BLaER1 treated with 17β-estradiol and CSF1 and Interleukin-3, amounts not matched to agents 10 nM and 100 nM (cell line): ENCODE results near the gene CEBPG.

Experiments used
- H3K27ac ChIP-seq, 11 experiments: shearing (Covaris generic); formaldehyde crosslinking; 2 replicates each; pipeline ENCODE4 v1.8.1; 2022
- H3K27me3 ChIP-seq, 11 experiments: shearing (Covaris generic); formaldehyde crosslinking; 2 replicates each; pipeline ENCODE4 v1.8.1; 2022
- H3K36me3 ChIP-seq, 11 experiments: shearing (Covaris generic); formaldehyde crosslinking; 2 replicates each; pipeline ENCODE4 v1.8.1; 2022
- H3K4me1 ChIP-seq, 10 experiments: shearing (Covaris generic); formaldehyde crosslinking; 2 replicates each; pipeline ENCODE4 v1.8.1; 2022
- H3K4me2 ChIP-seq, 11 experiments: shearing (Covaris generic); formaldehyde crosslinking; 2 replicates each; pipeline ENCODE4 v1.8.1; 2022
- H3K4me3 ChIP-seq, 10 experiments: shearing (Covaris generic); formaldehyde crosslinking; 2 replicates each; pipeline ENCODE4 v1.8.1; 2022
- H3K9ac ChIP-seq, 11 experiments: shearing (Covaris generic); formaldehyde crosslinking; 2 replicates each; pipeline ENCODE4 v1.8.1; 2022
- H3K9me3 ChIP-seq, 11 experiments: shearing (Covaris generic); formaldehyde crosslinking; replicated peaks in 1 of 11; 2 replicates each; pipeline ENCODE4 v1.8.1; 2022
- H4K20me1 ChIP-seq, 11 experiments: shearing (Covaris generic); formaldehyde crosslinking; 2 replicates each; pipeline ENCODE4 v1.8.1; 2022
- Cebpa-rat ChIP-seq, 11 experiments: shearing (Covaris generic); IDR thresholded peaks; 2 replicates each; pipeline ENCODE4 v1.8.1; 2022

CEBPG gene

GRCh38 chr19:33375156-33375836 is 1.8 kb downstream of the CEBPG start:
- H3K27me3 ChIP-seq: no peaks in the 10 kb centered on the region
- H3K4me1 ChIP-seq: peaks cover 50 to 63% (median 59%) of the 10 kb centered on the region in 10 experiments
- H3K4me3 ChIP-seq: peak overlapping the region; percentile 75 to 97 (median 88)
- peaks cover 17 to 44% (median 35%) of the 10 kb centered on the region in 11 experiments for H3K36me3 ChIP-seq
- no peaks in the 10 kb centered on the region for H3K9me3 ChIP-seq
- H4K20me1 ChIP-seq: peaks cover 59 to 64% (median 62%) of the 10 kb centered on the region in 11 experiments
- no peak for TF ChIP-seq Cebpa-rat (IDR thresholded peaks at IDR 0.05)
- peak overlapping the region; percentile 94 to 100 (median 99) for H3K9ac ChIP-seq
- peak overlapping the region in 10 of 11 experiments; percentile 95 to 100 (median 100); a peak in 16 of 22 replicates for H3K27ac ChIP-seq
- H3K4me2 ChIP-seq: peak overlapping the region; percentile 83 to 97 (median 93)

- Histone ChIP-seq H3K36me3 (peaks cover 20 to 49% (median 40%) of the 10 kb centered on the region in 11 experiments), H3K4me2 (peak overlapping the region; percentile 83 to 97 (median 93)), H3K27ac (peak overlapping the region in 1 of 11 experiments; percentile 13; a peak in 1 of 22 replicates), H3K9me3 (no peaks in the 10 kb centered on the region), H4K20me1 (peaks cover 63 to 69% (median 67%) of the 10 kb centered on the region in 11 experiments), H3K4me3 (peak overlapping the region; percentile 75 to 97 (median 88); a peak in 18 of 20 replicates), H3K27me3 (no peaks in the 10 kb centered on the region), H3K4me1 (peaks cover 51 to 63% (median 55%) of the 10 kb centered on the region in 10 experiments), H3K9ac (peak overlapping the region; percentile 94 to 100 (median 99); a peak in 17 of 22 replicates)
- TF ChIP-seq Cebpa-rat (IDR thresholded peaks at IDR 0.05): no peak
Measured at GRCh38 chr19:33375837-33376159, 2.3 kb downstream of the CEBPG start.

GRCh38 chr19:33376423-33376822 is 2.9 kb downstream of the CEBPG start:
- H3K4me2 ChIP-seq: peak overlapping the region; percentile 83 to 97 (median 93)
- H3K4me3 ChIP-seq: peak overlapping the region in 4 of 10 experiments; percentile 82 to 97 (median 92); a peak in 3 of 20 replicates
- H3K9ac ChIP-seq: peak overlapping the region in 4 of 11 experiments; percentile 11 to 100 (median 96); a peak in 5 of 22 replicates
- H3K27me3 ChIP-seq: no peaks in the 10 kb centered on the region
- H3K9me3 ChIP-seq: no peaks in the 10 kb centered on the region
- H3K27ac ChIP-seq: no peak overlapping the region
- H3K4me1 ChIP-seq: peaks cover 52 to 63% (median 56%) of the 10 kb centered on the region in 10 experiments
- H4K20me1 ChIP-seq: peaks cover 69 to 76% (median 74%) of the 10 kb centered on the region in 11 experiments
- TF ChIP-seq Cebpa-rat (IDR thresholded peaks at IDR 0.05): no peak
- peaks cover 25 to 56% (median 47%) of the 10 kb centered on the region in 11 experiments for H3K36me3 ChIP-seq

- TF ChIP-seq Cebpa-rat (IDR thresholded peaks at IDR 0.05): no peak
- Histone ChIP-seq H3K36me3 (peaks cover 32 to 62% (median 53%) of the 10 kb centered on the region in 11 experiments), H3K4me2 (peak overlapping the region; percentile 83 to 97 (median 93)), H3K27ac (no peak overlapping the region), H4K20me1 (peaks cover 75 to 82% (median 80%) of the 10 kb centered on the region in 11 experiments), H3K9me3 (no peaks in the 10 kb centered on the region), H3K9ac (0 out of 22 replicates have a peak overlapping the region, but pooled peaks of 1 of the 11 experiments have one; percentile 6), H3K4me1 (peaks cover 46 to 60% (median 51%) of the 10 kb centered on the region in 10 experiments), H3K27me3 (no peaks in the 10 kb centered on the region), H3K4me3 (no peak overlapping the region)
Measured at GRCh38 chr19:33376941-33377557, 3.5 kb downstream of the CEBPG start.

- no peaks in the 10 kb centered on the region for H3K9me3 ChIP-seq
- peak overlapping the region; percentile 83 to 97 (median 93); a peak in 17 of 22 replicates for H3K4me2 ChIP-seq
- no peak overlapping the region for H3K4me3 ChIP-seq
- peaks cover 44 to 60% (median 50%) of the 10 kb centered on the region in 10 experiments for H3K4me1 ChIP-seq
- peak overlapping the region in 2 of 11 experiments; percentile 4 to 21; a peak in 2 of 22 replicates for H3K9ac ChIP-seq
- no peak for TF ChIP-seq Cebpa-rat (IDR thresholded peaks at IDR 0.05)
- no peaks in the 10 kb centered on the region for H3K27me3 ChIP-seq
- peaks cover 83 to 90% (median 88%) of the 10 kb centered on the region in 11 experiments for H4K20me1 ChIP-seq
- H3K27ac ChIP-seq: no peak overlapping the region
- peaks cover 35 to 68% (median 60%) of the 10 kb centered on the region in 11 experiments for H3K36me3 ChIP-seq
Measured at GRCh38 chr19:33377586-33378475, 4.3 kb downstream of the CEBPG start.

GRCh38 chr19:33379151-33379829 is 5.8 kb downstream of the CEBPG start:
- Histone ChIP-seq H3K9me3 (no peaks in the 10 kb centered on the region), H3K9ac (no peak overlapping the region), H3K27me3 (no peaks in the 10 kb centered on the region), H3K36me3 (peaks cover 43 to 82% (median 73%) of the 10 kb centered on the region in 11 experiments), H3K27ac (no peak overlapping the region), H3K4me3 (no peak overlapping the region), H3K4me1 (peaks cover 40 to 57% (median 50%) of the 10 kb centered on the region in 10 experiments), H4K20me1 (peaks cover 94 to 100% (median 100%) of the 10 kb centered on the region in 11 experiments), H3K4me2 (no peak overlapping the region; a peak in 1 of 22 replicates)
- TF ChIP-seq Cebpa-rat (IDR thresholded peaks at IDR 0.05): no peak

- Histone ChIP-seq H3K27me3 (no peaks in the 10 kb centered on the region), H4K20me1 (peaks cover 94 to 100% (median 100%) of the 10 kb centered on the region in 11 experiments), H3K4me3 (no peak overlapping the region), H3K27ac (no peak overlapping the region), H3K9me3 (no peaks in the 10 kb centered on the region), H3K4me1 (peaks cover 31 to 44% (median 40%) of the 10 kb centered on the region in 10 experiments), H3K36me3 (peaks cover 48 to 95% (median 77%) of the 10 kb centered on the region in 11 experiments), H3K4me2 (0 out of 22 replicates have a peak overlapping the region, but pooled peaks of 1 of the 11 experiments have one; percentile 2), H3K9ac (no peak overlapping the region)
- TF ChIP-seq Cebpa-rat (IDR thresholded peaks at IDR 0.05): no peak
Measured at GRCh38 chr19:33381101-33381500, 7.6 kb downstream of the CEBPG start.

GRCh38 chr19:33382006-33382405 is 8.5 kb downstream of the CEBPG start:
- no peaks in the 10 kb centered on the region for H3K27me3 ChIP-seq
- TF ChIP-seq Cebpa-rat (IDR thresholded peaks at IDR 0.05): no peak
- peaks cover 94 to 100% (median 100%) of the 10 kb centered on the region in 11 experiments for H4K20me1 ChIP-seq
- H3K9me3 ChIP-seq: no peaks in the 10 kb centered on the region
- peaks cover 57 to 96% (median 83%) of the 10 kb centered on the region in 11 experiments for H3K36me3 ChIP-seq
- H3K4me2 ChIP-seq: no peak overlapping the region
- no peak overlapping the region for H3K27ac ChIP-seq
- H3K4me1 ChIP-seq: peaks cover 29 to 44% (median 34%) of the 10 kb centered on the region in 10 experiments
- no peak overlapping the region for H3K9ac ChIP-seq
- H3K4me3 ChIP-seq: no peak overlapping the region
